Measurements from ENCODE around the gene YJU2. TPM values are rescaled to one million over a fixed set of nuclear protein-coding genes. Genes with fewer than 3 reads are reported as not detected.

The YJU2 gene
- total and polyA plus RNA-seq, 2 of the 8 experiments (the other 6 are each of a cell fraction or from before 2014, with no cell fraction given): 26.8 to 27.7 TPM

GRCh38 chr19:4267901-4268815 is 21.3 kb downstream of the YJU2 start (continued):
- TF ChIP-seq SAP30 (IDR thresholded peaks at IDR 0.05; ENCODE audit: insufficient read depth, insufficient replicate concordance, low read length) (no peak), TEAD4 (IDR thresholded peaks at IDR 0.05; ENCODE audit: low read depth, low read length) (no peak), HDAC2 (IDR thresholded peaks at IDR 0.05; ENCODE audit: borderline replicate concordance in 1 of 2, low read depth in 2 of 2, low read length in 2 of 2) (no peak), PHF8 (conservative IDR thresholded peaks at IDR 0.05; ENCODE audit: low read depth, low read length) (no peak), GTF2F1 (IDR thresholded peaks at IDR 0.05; ENCODE audit: borderline replicate concordance, low read depth, low read length) (no peak), ASH2L (IDR thresholded peaks at IDR 0.05; ENCODE audit: low read length) (no peak)
